Neural cell (in vitro differentiated cells): ENCODE results near the gene FERMT3. TPM values are rescaled to one million over a fixed set of nuclear protein-coding genes. Genes with fewer than 3 reads are reported as not detected.

Experiments
- H2AFZ ChIP-seq: fragments of 200-600, 300-800 bp; sonication (generic), shearing (Covaris generic); 2 replicates; pipeline ENCODE4 v1.6.0; 2014; ENCODE audit warnings: low read depth, mild to moderate bottlenecking, antibody characterized with exemption, low read length, moderate library complexity
- H3F3A ChIP-seq: fragments of 200-600 bp; shearing (Covaris generic); 2 replicates; pipeline ENCODE4 v1.6.1; 2016; ENCODE audit warnings: mild to moderate bottlenecking, moderate library complexity, mixed read lengths, antibody characterized with exemption, low read length; ENCODE audit not compliant: insufficient read depth, poor library complexity, severe bottlenecking
- H3K27ac ChIP-seq: fragments of 200-600, 300-800 bp; sonication (generic), shearing (Covaris generic); 2 replicates; pipeline ENCODE4 v1.5.1; 2014; ENCODE audit warnings: mild to moderate bottlenecking, low read length, moderate library complexity
- H3K27me3 ChIP-seq: fragments of 300-800, 200-600 bp; sonication (generic), shearing (Covaris generic); 2 replicates; pipeline ENCODE4 v1.6.0; 2014; ENCODE audit warnings: mild to moderate bottlenecking, low read depth, low read length, moderate library complexity; ENCODE audit not compliant: insufficient read depth
- H3K36me3 ChIP-seq: fragments of 300-800, 200-600 bp; sonication (generic), shearing (Covaris generic); 2 replicates; pipeline ENCODE4 v1.5.1; 2014; ENCODE audit warnings: mild to moderate bottlenecking, antibody characterized with exemption, low read length, moderate library complexity; ENCODE audit not compliant: insufficient read depth
- H3K4me2 ChIP-seq: fragments of 300-800, 200-600 bp; sonication (generic), shearing (Covaris generic); 2 replicates; pipeline ENCODE4 v1.6.0; 2014; ENCODE audit warnings: mild to moderate bottlenecking, low read length
- H3K4me3 ChIP-seq: fragments of 300-800, 200-600 bp; sonication (generic), shearing (Covaris generic); 2 replicates; pipeline ENCODE4 v1.5.1; 2014; ENCODE audit warnings: mild to moderate bottlenecking, low read length, moderate library complexity
- H3K79me2 ChIP-seq: fragments of 200-600 bp; shearing (Covaris generic); replicated peaks from 2 replicates; pipeline ENCODE4 v1.6.0; 2014; ENCODE audit warnings: mild to moderate bottlenecking, low read length, moderate library complexity; ENCODE audit not compliant: insufficient read depth
- H3K9ac ChIP-seq: fragments of 300-800, 200-600 bp; sonication (generic), shearing (Covaris generic); 2 replicates; pipeline ENCODE4 v1.6.1; 2016; ENCODE audit warnings: mild to moderate bottlenecking, low read length, mixed read lengths
- H3K9me2 ChIP-seq: fragments of 200-600 bp; shearing (Covaris generic); 2 replicates; pipeline ENCODE4 v1.6.1; 2016; ENCODE audit warnings: mild to moderate bottlenecking, low read length, mixed read lengths; ENCODE audit not compliant: insufficient read depth
- H3K9me3 ChIP-seq: fragments of 200-600, 300-800 bp; sonication (generic), shearing (Covaris generic); 2 replicates; pipeline ENCODE4 v1.6.1; 2016; ENCODE audit warnings: mild to moderate bottlenecking, mixed run types, low read length, moderate library complexity, mixed read lengths
- H4K20me1 ChIP-seq: fragments of 200-600 bp; shearing (Covaris generic); 2 replicates; pipeline ENCODE4 v1.6.1; 2016; ENCODE audit warnings: mild to moderate bottlenecking, mixed run types; ENCODE audit not compliant: insufficient read depth
- CTCF ChIP-seq: fragments of 450-650 bp; IDR thresholded peaks from 2 replicates; pipeline ENCODE4 v1.5.1; 2014; ENCODE audit warnings: antibody characterized with exemption, mild to moderate bottlenecking, moderate library complexity; ENCODE audit not compliant: poor library complexity, severe bottlenecking
- EP300 ChIP-seq: fragments of 450-650 bp; conservative IDR thresholded peaks from 2 replicates; pipeline ENCODE4 v1.6.1; 2014; ENCODE audit warnings: antibody characterized with exemption, mild to moderate bottlenecking, moderate library complexity; ENCODE audit not compliant: poor library complexity, severe bottlenecking
- EZH2 ChIP-seq: fragments of 200-600, 300-800 bp; shearing (Covaris generic), sonication (generic); IDR thresholded peaks from 2 replicates; pipeline ENCODE4 v1.6.1; 2014; ENCODE audit warnings: antibody characterized with exemption, low read length, borderline replicate concordance, mild to moderate bottlenecking; ENCODE audit not compliant: insufficient read depth, poor library complexity, severe bottlenecking
- MXI1 ChIP-seq: fragments of 450-650 bp; conservative IDR thresholded peaks from 2 replicates; pipeline ENCODE4 v1.6.1; 2014; ENCODE audit warnings: antibody characterized with exemption, mild to moderate bottlenecking; ENCODE audit not compliant: poor library complexity, severe bottlenecking
- POLR2AphosphoS5 ChIP-seq: IDR thresholded peaks from 2 replicates; pipeline ENCODE4 v1.6.1; 2012
- RAD21 ChIP-seq: fragments of 450-650 bp; conservative IDR thresholded peaks from 2 replicates; pipeline ENCODE4 v1.6.1; 2014; ENCODE audit warnings: antibody characterized with exemption, mild to moderate bottlenecking, moderate library complexity
- SMC3 ChIP-seq: fragments of 450-650 bp; conservative IDR thresholded peaks from 2 replicates; pipeline ENCODE4 v1.6.1; 2014; ENCODE audit warnings: antibody characterized with exemption, mild to moderate bottlenecking, moderate library complexity; ENCODE audit not compliant: poor library complexity
- TAF1 ChIP-seq: IDR thresholded peaks from 2 replicates; pipeline ENCODE4 v1.6.1; 2012; ENCODE audit warnings: low read depth
- polyA plus RNA-seq: library from polyadenylated mRNA; depleted of rRNA; stranded (reverse); fragments of >200 nt; gene quantifications from 2 replicates; pipeline ENCODE4 v1.2.3, GENCODE V29; 2014
- TF ChIP-seq, protein P1 (sequence below): IDR thresholded peaks from 2 replicates; pipeline ENCODE4 v1.6.1; 2012; ENCODE audit warnings: borderline replicate concordance

FERMT3 gene
- polyA plus RNA-seq, 1 donor from 2014 or later, result 0.89 TPM

DNA sequence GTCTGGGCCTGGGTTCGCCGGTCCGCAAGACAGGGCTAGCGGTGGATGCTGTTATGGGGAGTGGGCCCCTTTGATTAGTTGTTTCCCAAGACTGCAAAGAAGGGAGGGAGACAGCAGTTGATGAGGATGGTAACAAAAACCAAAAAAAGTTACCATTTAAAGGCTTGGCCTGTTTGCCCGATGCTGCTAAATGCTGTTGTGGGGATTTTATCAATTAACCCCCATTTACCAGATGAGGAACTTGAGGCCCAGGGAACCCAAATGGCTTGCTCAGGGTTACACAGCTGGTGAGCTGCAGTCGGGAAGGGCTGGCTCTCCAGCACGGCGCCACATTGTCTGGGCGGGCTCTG lies 16.1 kb downstream of the FERMT3 start:
- no peaks in the 10 kb centered on the region for H3K9me3 ChIP-seq
- no peak overlapping the region for H3K4me2 ChIP-seq
- H2AFZ ChIP-seq, result no peak overlapping the region
- H3K27me3 ChIP-seq, result no peaks in the 10 kb centered on the region
- H3K9me2 ChIP-seq, result no peaks in the 10 kb centered on the region
- H3K4me3 ChIP-seq, result no peak overlapping the region
- H3K79me2 ChIP-seq, result peaks cover 6% of the 10 kb centered on the region
- no peaks in the 10 kb centered on the region for H4K20me1 ChIP-seq
- TF ChIP-seq TAF1 (no peak), POLR2AphosphoS5 (no peak), RAD21 (no peak), MXI1 (no peak), CTCF (no peak), EZH2 (no peak), SMC3 (no peak), EP300 (no peak)
- TF ChIP-seq, protein P1, sequence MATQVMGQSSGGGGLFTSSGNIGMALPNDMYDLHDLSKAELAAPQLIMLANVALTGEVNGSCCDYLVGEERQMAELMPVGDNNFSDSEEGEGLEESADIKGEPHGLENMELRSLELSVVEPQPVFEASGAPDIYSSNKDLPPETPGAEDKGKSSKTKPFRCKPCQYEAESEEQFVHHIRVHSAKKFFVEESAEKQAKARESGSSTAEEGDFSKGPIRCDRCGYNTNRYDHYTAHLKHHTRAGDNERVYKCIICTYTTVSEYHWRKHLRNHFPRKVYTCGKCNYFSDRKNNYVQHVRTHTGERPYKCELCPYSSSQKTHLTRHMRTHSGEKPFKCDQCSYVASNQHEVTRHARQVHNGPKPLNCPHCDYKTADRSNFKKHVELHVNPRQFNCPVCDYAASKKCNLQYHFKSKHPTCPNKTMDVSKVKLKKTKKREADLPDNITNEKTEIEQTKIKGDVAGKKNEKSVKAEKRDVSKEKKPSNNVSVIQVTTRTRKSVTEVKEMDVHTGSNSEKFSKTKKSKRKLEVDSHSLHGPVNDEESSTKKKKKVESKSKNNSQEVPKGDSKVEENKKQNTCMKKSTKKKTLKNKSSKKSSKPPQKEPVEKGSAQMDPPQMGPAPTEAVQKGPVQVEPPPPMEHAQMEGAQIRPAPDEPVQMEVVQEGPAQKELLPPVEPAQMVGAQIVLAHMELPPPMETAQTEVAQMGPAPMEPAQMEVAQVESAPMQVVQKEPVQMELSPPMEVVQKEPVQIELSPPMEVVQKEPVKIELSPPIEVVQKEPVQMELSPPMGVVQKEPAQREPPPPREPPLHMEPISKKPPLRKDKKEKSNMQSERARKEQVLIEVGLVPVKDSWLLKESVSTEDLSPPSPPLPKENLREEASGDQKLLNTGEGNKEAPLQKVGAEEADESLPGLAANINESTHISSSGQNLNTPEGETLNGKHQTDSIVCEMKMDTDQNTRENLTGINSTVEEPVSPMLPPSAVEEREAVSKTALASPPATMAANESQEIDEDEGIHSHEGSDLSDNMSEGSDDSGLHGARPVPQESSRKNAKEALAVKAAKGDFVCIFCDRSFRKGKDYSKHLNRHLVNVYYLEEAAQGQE, result no peak
- no peak overlapping the region for H3K9ac ChIP-seq
- H3F3A ChIP-seq, result no peaks in the 10 kb centered on the region
- no peak overlapping the region for H3K27ac ChIP-seq
- H3K36me3 ChIP-seq, result no peaks in the 10 kb centered on the region

DNA sequence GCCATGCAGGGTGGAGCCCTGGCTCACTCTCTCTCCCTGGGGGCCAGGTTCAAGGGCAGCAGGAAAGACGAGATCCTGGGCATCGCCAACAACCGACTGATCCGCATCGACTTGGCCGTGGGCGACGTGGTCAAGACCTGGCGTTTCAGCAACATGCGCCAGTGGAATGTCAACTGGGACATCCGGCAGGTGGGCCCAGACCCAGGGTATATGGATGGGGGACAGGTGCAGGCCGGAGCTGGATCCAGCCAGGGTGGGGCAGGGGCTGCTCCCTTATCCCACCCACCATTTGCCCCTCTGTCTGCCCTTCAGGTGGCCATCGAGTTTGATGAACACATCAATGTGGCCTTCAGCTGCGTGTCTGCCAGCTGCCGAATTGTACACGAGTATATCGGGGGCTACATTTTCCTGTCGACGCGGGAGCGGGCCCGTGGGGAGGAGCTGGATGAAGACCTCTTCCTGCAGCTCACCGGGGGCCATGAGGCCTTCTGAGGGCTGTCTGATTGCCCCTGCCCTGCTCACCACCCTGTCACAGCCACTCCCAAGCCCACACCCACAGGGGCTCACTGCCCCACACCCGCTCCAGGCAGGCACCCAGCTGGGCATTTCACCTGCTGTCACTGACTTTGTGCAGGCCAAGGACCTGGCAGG lies 16.6 kb downstream of the FERMT3 start:
- Histone ChIP-seq H3K9me2 (no peaks in the 10 kb centered on the region), H3K27ac (no peak overlapping the region), H3K4me2 (no peak overlapping the region), H3K4me3 (no peak overlapping the region), H3F3A (no peaks in the 10 kb centered on the region), H3K79me2 (peaks cover 6% of the 10 kb centered on the region), H3K9me3 (no peaks in the 10 kb centered on the region), H3K36me3 (no peaks in the 10 kb centered on the region), H3K27me3 (no peaks in the 10 kb centered on the region), H2AFZ (no peak overlapping the region), H3K9ac (no peak overlapping the region), H4K20me1 (no peaks in the 10 kb centered on the region)
- TF ChIP-seq TAF1, result no peak
- no peak for TF ChIP-seq EZH2
- TF ChIP-seq, protein P1, result no peak
- no peak for TF ChIP-seq EP300
- no peak for TF ChIP-seq CTCF
- TF ChIP-seq RAD21, result no peak
- no peak for TF ChIP-seq POLR2AphosphoS5
- no peak for TF ChIP-seq MXI1
